GM12878 (cell line): ENCODE data around the gene TCAF1. TPM values are rescaled to one million over a fixed set of nuclear protein-coding genes. Genes with fewer than 3 reads are reported as not detected.

Experiments
- ATAC-seq: fragments of 200-7000 bp; cut with Tn5 transposase; 3 replicates; pipeline ENCODE4 v1.9.1; 2020; ENCODE audit warnings: mild to moderate bottlenecking, moderate library complexity
- BruUV-seq: library from RNA; stranded (reverse); fragments of 400-500 nt; replicated peaks from 2 replicates; lab custom pipeline; 2021; lab: Mats Ljungman, UMichigan
- CTCF ChIA-PET: fragments of 300-600 bp; sonication (Branson Sonifier 250); formaldehyde crosslinking; extraction: SDS; loops from one replicate; lab custom pipeline; 2021; ENCODE audit warnings: inconsistent platforms; lab: Yijun Ruan, JAX
- POLR2A ChIA-PET: fragments of 350-600 bp; formaldehyde crosslinking; extraction: SDS; loops from one replicate; lab custom pipeline; 2021; ENCODE audit warnings: inconsistent platforms; lab: Charles Lee
- RAD21 ChIA-PET: fragments of 300-600 bp; sonication (Branson Sonifier 250); formaldehyde crosslinking; loops from one replicate; lab custom pipeline; 2023; ENCODE audit warnings: antibody characterized with exemption; ENCODE audit not compliant: unreplicated experiment; lab: Charles Lee
- SMC1A ChIA-PET: fragments of 300-600 bp; sonication (Branson Sonifier 250); formaldehyde crosslinking; loops from one replicate; lab custom pipeline; 2023; ENCODE audit not compliant: unreplicated experiment, uncharacterized antibody; lab: Charles Lee
- DNase-seq: peaks from one replicate; pipeline ENCODE4 v3.0.0-alpha.2; 2011; ENCODE audit warnings: low read depth, low spot score
- FAIRE-seq: peaks from 3 replicates; lab custom pipeline; 2011; peaks lifted over from hg19 to GRCh38; lab: Jason Lieb, UNC
- H2AFZ ChIP-seq: 2 replicates; pipeline ENCODE4 v1.6.0; 2011; ENCODE audit warnings: low read depth, low read length, control low read depth; ENCODE audit not compliant: control insufficient read depth
- H3K27ac ChIP-seq: 2 replicates; pipeline ENCODE4 v1.5.1; 2011; ENCODE audit warnings: control low read depth; ENCODE audit not compliant: control insufficient read depth, insufficient read depth
- H3K27me3 ChIP-seq, 2 experiments: replicated peaks in 1 of 2; 2 replicates each; pipeline versions ENCODE4 v1.6.0 to v1.6.1; 2011; ENCODE audit warnings: low read length in 1 of 2; ENCODE audit not compliant: control insufficient read depth in 2 of 2, insufficient read depth in 2 of 2
- H3K36me3 ChIP-seq, 2 experiments: 2 replicates each; pipeline ENCODE4 v1.5.1; 2011; ENCODE audit warnings: low read length in 1 of 2; ENCODE audit not compliant: control insufficient read depth in 2 of 2, insufficient read depth in 2 of 2
- H3K4me1 ChIP-seq: 2 replicates; pipeline ENCODE4 v1.6.1; 2011; ENCODE audit warnings: mild to moderate bottlenecking, low read length, moderate library complexity, mixed read lengths; ENCODE audit not compliant: control insufficient read depth, insufficient read depth
- H3K4me2 ChIP-seq: 2 replicates; pipeline ENCODE4 v1.6.0; 2011; ENCODE audit warnings: control low read depth; ENCODE audit not compliant: control insufficient read depth, insufficient read depth
- H3K4me3 ChIP-seq: fragments of 200-600 bp; sonication (generic); 2 replicates; pipeline ENCODE4 v1.5.1; 2016
- H3K79me2 ChIP-seq: 2 replicates; pipeline ENCODE4 v1.6.0; 2011; ENCODE audit warnings: low read length; ENCODE audit not compliant: control insufficient read depth, insufficient read depth
- H3K9ac ChIP-seq: 2 replicates; pipeline ENCODE4 v1.8.0; 2011; ENCODE audit warnings: low read length, control low read depth, mixed read lengths; ENCODE audit not compliant: control insufficient read depth, insufficient read depth
- H3K9me3 ChIP-seq: replicated peaks from 3 replicates; pipeline ENCODE4 v1.5.1; 2011; ENCODE audit warnings: mild to moderate bottlenecking, low read length; ENCODE audit not compliant: control insufficient read depth, insufficient read depth
- H4K20me1 ChIP-seq: 2 replicates; pipeline ENCODE4 v1.6.0; 2011; ENCODE audit not compliant: control insufficient read depth, insufficient read depth
- CHD2 ChIP-seq: IDR thresholded peaks from 2 replicates; pipeline ENCODE4 v1.6.1; 2011; ENCODE audit warnings: low read depth, low read length, improper control_type of control experiment, borderline replicate concordance
- CHD4 ChIP-seq: fragments of 200-600 bp; sonication (generic); IDR thresholded peaks from 2 replicates; pipeline ENCODE4 v1.6.1; 2016; ENCODE audit warnings: mild to moderate bottlenecking
- KLF5 ChIP-seq: fragments of 450-650 bp; IDR thresholded peaks from 2 replicates; pipeline ENCODE4 v1.6.1; 2014; ENCODE audit warnings: mild to moderate bottlenecking; ENCODE audit not compliant: partially characterized antibody
- SP1 ChIP-seq: IDR thresholded peaks from one replicate; pipeline ENCODE4 v1.6.1; 2011; ENCODE audit warnings: low read depth, low read length
- WGBS: methylation state at CpG from one replicate; pipeline ENCODE4 v1.1.6; 2016; ENCODE audit warnings: low lambda C conversion rate; ENCODE audit not compliant: insufficient replicate concordance, insufficient coverage; ENCODE audit errors: missing lambda C conversion rate; 5-methylcytosine and 5-hydroxymethylcytosine counted together
- in situ Hi-C: fragments of 300-500 bp; cut with MboI; formaldehyde crosslinking; loops from 9 replicates; pipeline ENCODE4 v1.14.3; 2018; ENCODE audit warnings: mixed read lengths
- intact Hi-C: fragments of 100-400 bp; cut with micrococcal nuclease; formaldehyde crosslinking; loops from one replicate; pipeline ENCODE4 v1.14.2; 2022; ENCODE audit not compliant: unreplicated experiment
- polyA plus RNA-seq, 11 experiments: library from polyadenylated mRNA; depleted of rRNA in 4 of 11; unstranded in 6 of 11; stranded (reverse) in 5 of 11; fragments of >200 nt; fragmentation: Nextera tagmentation in 4 of 11; fragmentation: Illumina TruSeq in 1 of 11; extraction: Ambion mirVana in 4 of 11; extraction: Trizol in 1 of 11; gene quantifications; 1 replicate in 1 of 11; 2 replicates in 10 of 11; pipeline versions ENCODE4 v1.2.1 to v1.2.3, GENCODE V29; 2011 to 2016; ENCODE audit warnings: inconsistent platforms in 2 of 11, missing spikeins in 2 of 11, low read depth in 1 of 11
- total RNA-seq, 4 experiments: library from RNA; depleted of rRNA in 3 of 4; stranded (reverse); fragments of >200 nt in 3 of 4; fragmentation: Illumina TruSeq in 1 of 4; extraction: Trizol in 1 of 4; gene quantifications; 2 replicates each; pipeline versions ENCODE4 v1.2.1 to v1.2.3, GENCODE V29; 2013 to 2021
- TF ChIP-seq, protein P1 (sequence below): IDR thresholded peaks from 2 replicates; pipeline ENCODE4 v1.6.1; 2012; ENCODE audit warnings: low read length, inconsistent platforms
- TF ChIP-seq, protein P2 (sequence below): fragments of 450-650 bp; IDR thresholded peaks from 2 replicates; pipeline ENCODE4 v1.6.1; 2017; ENCODE audit warnings: antibody characterized with exemption, mild to moderate bottlenecking, moderate library complexity

The TCAF1 gene
- total and polyA plus RNA-seq, 10 of the 15 experiments (the other 5 are each of a cell fraction or from before 2014, with no cell fraction given), result 2.2 to 16.3 (median 8.0) TPM

DNA sequence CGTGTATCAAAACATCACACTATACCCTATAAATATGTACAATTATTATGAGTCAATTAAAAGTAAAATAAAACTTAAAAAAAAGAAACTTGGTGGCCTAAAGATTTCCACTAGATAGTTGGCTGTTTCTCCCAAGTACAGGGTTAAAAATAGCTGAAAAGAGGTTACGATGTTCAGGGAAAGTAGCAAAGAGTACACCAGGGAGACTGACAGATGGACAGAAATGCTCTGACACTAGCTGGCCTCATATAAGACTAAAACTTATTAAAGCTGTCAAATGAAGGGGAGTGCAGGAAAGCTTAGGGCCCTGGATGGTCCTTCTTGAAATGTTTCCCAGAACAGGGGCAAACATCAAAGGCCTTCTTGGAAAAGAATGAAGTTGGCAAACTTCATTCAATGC lies 51.3 kb downstream of the TCAF1 start:
- Histone ChIP-seq H3K4me2 (no peak overlapping the region), H3K36me3 (no peaks in the 10 kb centered on the region), H3K79me2 (no peaks in the 10 kb centered on the region), H3K4me3 (no peak overlapping the region), H2AFZ (no peak overlapping the region), H3K9me3 (no peaks in the 10 kb centered on the region; the same call in 2 of the 3 replicates), H3K27me3 (no peaks in the 10 kb centered on the region), H3K9ac (no peak overlapping the region), H3K4me1 (no peaks in the 10 kb centered on the region), H4K20me1 (no peaks in the 10 kb centered on the region)
- in situ Hi-C loops, result no loop called here
- RAD21 ChIA-PET, result no interaction called here
- intact Hi-C loops, result no loop called here
- SMC1A ChIA-PET, result no interaction called here
- ATAC-seq (no peak), DNase-seq (no peak), FAIRE-seq (no peak)
- CTCF ChIA-PET, result no interaction called here
- 63% methylated on average over 2 of the region's 2 CpGs for WGBS
- no TSS peak for BruUV-seq
- TF ChIP-seq CHD2 (no peak), CHD4 (no peak), SP1 (no peak), KLF5 (no peak)
- TF ChIP-seq, protein P1, sequence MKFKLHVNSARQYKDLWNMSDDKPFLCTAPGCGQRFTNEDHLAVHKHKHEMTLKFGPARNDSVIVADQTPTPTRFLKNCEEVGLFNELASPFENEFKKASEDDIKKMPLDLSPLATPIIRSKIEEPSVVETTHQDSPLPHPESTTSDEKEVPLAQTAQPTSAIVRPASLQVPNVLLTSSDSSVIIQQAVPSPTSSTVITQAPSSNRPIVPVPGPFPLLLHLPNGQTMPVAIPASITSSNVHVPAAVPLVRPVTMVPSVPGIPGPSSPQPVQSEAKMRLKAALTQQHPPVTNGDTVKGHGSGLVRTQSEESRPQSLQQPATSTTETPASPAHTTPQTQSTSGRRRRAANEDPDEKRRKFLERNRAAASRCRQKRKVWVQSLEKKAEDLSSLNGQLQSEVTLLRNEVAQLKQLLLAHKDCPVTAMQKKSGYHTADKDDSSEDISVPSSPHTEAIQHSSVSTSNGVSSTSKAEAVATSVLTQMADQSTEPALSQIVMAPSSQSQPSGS, result no peak
- TF ChIP-seq, protein P2, sequence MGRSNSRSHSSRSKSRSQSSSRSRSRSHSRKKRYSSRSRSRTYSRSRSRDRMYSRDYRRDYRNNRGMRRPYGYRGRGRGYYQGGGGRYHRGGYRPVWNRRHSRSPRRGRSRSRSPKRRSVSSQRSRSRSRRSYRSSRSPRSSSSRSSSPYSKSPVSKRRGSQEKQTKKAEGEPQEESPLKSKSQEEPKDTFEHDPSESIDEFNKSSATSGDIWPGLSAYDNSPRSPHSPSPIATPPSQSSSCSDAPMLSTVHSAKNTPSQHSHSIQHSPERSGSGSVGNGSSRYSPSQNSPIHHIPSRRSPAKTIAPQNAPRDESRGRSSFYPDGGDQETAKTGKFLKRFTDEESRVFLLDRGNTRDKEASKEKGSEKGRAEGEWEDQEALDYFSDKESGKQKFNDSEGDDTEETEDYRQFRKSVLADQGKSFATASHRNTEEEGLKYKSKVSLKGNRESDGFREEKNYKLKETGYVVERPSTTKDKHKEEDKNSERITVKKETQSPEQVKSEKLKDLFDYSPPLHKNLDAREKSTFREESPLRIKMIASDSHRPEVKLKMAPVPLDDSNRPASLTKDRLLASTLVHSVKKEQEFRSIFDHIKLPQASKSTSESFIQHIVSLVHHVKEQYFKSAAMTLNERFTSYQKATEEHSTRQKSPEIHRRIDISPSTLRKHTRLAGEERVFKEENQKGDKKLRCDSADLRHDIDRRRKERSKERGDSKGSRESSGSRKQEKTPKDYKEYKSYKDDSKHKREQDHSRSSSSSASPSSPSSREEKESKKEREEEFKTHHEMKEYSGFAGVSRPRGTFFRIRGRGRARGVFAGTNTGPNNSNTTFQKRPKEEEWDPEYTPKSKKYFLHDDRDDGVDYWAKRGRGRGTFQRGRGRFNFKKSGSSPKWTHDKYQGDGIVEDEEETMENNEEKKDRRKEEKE, result no peak
- TF ChIP-seq, all 136 proteins: peak for 0
- POLR2A ChIA-PET, result no interaction called here
- H3K27ac ChIP-seq, result no peak overlapping the region
